NOMO-1 treated with DMSO at 0.1 percent for 48 hours (cell line): ENCODE measurements around the gene CDKAL1.
A peak's percentile ranks its signal among the peaks of the same experiment; 100 is the strongest.
"Not testable (repeated sequence)": the region's sequence is repeated elsewhere in the genome, so short reads cannot be mapped to it uniquely, and the experiment has no call there.

ENCODE experiments used
- DNase-seq: peaks from one replicate; lab custom pipeline; 2025; ENCODE audit not compliant: unreplicated experiment; lab: John Stamatoyannopoulos, UW

Gene CDKAL1

DNA sequence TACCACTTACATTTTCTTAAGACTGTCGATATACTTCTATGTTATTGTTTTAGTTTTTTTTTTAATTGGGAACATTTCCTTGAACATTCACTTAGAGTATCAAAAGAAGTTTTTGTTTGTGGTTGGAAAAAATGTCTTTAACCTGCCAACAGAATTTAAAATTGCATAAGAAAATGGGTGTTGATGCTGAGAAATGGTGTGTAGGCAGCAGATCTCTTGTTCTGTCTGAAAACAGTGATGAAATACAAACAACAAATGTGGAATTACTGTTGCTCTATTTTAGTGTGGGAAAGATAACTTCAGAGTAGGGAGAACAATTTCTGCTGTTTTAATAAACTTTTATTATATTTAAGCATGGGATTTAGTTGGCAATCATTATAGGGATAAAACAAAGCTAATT is 293.5 kb downstream of the CDKAL1 start:
- DNase-seq = no peak

GRCh38 chr6:20830576-20830975 is 296.3 kb downstream of the CDKAL1 start:
- no peak for DNase-seq

GRCh38 chr6:20831251-20831650 is 297.0 kb downstream of the CDKAL1 start:
- DNase-seq = not testable (repeated sequence)

- DNase-seq = no peak
Observed at GRCh38 chr6:20833881-20834515, 299.7 kb downstream of the CDKAL1 start.

- no peak for DNase-seq
Observed at GRCh38 chr6:20835315-20836010, 301.2 kb downstream of the CDKAL1 start.

DNA sequence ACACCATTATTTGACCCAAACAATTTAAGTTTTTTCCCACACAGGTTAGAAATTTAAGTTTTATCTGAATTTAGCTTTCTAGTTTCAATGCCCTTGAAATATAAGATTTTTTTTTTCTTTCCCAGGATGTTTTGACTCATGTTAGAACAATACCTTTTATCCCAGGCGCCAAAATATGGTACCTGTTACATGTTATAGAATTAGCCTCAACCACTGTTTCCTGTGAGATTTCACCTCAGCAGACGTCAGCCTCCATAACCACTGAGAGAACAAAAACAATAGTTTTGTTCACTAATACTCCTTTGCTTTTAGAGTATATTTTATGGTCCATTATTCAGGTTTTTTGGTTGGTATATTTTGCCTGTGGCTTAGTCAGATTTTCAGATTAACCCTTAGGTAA is 302.9 kb downstream of the CDKAL1 start:
- DNase-seq = no peak

GRCh38 chr6:20838113-20838512 is 303.9 kb downstream of the CDKAL1 start:
- no peak for DNase-seq

DNA sequence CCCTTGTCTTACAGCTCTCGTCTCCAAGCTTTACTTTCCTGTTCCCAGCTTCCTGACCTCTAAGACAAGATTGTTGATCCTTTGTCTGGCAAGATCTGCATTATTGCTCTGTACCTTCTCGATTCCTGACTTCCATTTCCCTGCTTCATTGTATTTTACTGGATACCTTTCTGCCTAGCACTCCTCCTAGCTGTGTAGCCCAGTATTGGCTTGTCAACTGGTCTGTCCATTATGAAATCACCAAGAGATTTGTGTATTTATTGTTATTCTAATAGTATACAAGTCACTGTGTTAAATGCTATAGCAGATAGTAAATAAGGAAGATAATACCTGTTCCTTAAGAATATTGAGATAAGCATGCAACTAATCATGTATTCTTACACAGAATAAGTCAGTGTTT is 305.4 kb downstream of the CDKAL1 start:
- DNase-seq = no peak

GRCh38 chr6:20840675-20841074 is 306.4 kb downstream of the CDKAL1 start:
- DNase-seq = no peak

DNA sequence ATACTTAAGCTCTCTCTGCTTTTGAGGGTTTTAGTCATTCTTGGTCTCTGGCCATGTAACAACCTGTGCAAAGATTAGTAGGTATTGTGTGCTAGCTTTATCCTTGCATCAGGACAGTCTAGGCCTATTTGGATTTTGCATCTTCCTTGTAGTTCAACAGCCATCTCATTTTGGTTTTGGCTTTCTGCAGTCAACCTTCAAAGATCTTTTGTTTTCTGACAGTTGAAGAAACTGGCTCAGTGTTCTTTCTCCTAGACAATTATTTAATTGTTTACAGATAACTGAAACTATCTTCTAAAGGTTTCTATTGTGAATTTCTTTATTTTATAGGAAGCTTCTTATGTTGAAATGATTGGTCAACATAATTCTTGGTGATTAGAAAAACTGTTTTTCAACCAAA is 307.5 kb downstream of the CDKAL1 start:
- no peak for DNase-seq

- DNase-seq = no peak
Observed at GRCh38 chr6:20845592-20845991, 311.3 kb downstream of the CDKAL1 start.

- DNase-seq = peak; percentile 82
Observed at GRCh38 chr6:20846602-20847028, 312.4 kb downstream of the CDKAL1 start.

DNA sequence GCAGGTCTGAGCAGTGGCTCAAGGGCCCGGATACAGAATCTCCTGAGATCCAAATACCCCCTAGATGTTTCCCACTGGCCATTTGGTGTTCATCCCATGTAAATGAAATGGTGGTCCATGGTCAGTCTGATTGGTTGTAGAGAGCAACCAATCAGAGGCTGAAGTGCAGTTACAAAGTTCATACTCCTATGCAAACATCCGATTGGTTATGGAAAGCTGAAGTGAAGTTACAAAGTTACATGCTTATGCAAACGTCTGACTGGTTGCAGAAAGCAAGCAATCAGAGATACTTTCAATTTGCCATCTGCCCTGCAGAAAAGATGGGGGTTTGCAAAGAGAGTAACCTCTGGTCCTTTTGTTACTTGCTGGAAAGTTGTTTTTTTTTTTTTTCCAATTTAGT is 313.6 kb downstream of the CDKAL1 start:
- DNase-seq = no peak

DNA sequence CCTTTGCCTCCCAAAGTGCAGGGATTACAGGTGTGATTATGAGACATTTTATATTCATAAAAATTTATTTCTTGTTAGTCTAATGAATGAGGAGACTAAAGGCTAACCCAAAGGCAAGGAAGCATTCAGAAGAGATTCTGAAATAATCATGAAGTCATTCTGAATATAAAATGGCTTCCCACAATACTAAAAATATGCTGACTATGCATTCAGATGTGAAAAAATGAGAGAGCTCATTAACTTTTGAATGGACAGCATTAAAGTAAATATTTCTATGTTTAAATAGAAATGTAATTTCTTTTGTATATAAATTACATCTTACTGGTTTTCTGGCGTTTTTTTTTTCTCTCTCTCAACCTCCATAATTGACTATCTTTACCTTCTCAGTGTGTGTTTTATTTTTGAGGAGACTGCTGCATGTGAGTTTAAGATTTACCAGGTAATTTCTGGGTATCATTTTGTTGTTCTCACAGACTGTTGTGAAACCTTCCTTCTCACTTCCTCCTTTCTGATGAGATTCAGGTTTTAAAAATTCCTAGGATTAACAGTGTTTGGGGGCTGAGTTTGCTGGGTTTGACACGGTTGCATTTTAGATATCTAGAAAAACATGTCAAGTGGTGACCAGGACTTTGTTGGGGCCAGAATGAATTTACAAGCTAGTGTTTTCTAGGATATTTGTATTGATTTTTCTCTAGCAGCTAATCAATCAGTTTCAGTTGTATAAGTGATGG is 316.6 kb downstream of the CDKAL1 start:
- no peak for DNase-seq

DNA sequence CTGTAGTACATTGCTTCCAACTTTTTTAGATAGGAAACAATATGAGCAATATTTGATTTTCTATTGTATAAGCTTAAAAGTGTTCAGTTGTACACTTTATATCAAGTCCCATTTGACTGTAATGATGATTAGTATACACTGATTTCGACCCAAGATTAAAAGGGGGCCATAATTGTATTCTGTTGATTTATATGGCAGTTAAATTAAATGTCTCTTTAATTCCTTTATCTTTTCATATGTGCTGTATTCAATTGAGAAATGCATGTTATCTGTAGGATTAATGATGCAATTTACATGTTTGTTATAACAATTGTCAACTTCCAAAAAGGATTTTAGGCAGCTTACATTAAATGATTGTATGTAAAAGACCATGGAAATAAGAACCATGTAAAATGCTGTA is 317.5 kb downstream of the CDKAL1 start:
- no peak for DNase-seq

DNA sequence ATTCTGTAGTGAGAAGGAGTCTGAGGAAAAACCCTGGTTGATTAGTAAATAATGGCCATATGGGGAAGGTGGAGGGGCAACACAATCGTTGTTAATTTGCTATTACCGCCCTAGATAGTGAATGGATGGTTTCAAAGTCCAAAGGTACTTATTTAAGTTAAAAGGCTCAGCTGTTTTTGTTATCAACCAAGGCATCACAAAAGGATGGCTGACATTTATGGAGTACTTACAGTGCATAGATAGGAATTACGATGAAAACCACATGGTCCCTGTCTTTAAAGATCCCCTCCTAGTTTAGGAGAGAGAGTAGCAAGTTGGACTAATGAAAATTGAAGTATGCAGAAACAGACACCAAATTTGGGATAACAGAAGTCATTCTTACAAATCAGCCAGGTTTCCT is 319.6 kb downstream of the CDKAL1 start:
- DNase-seq = no peak

GRCh38 chr6:20856681-20857288 is 322.5 kb downstream of the CDKAL1 start:
- DNase-seq = no peak

- no peak for DNase-seq
Observed at GRCh38 chr6:20861481-20861880, 327.2 kb downstream of the CDKAL1 start.

GRCh38 chr6:20866036-20866435 is 331.8 kb downstream of the CDKAL1 start:
- DNase-seq = no peak

DNA sequence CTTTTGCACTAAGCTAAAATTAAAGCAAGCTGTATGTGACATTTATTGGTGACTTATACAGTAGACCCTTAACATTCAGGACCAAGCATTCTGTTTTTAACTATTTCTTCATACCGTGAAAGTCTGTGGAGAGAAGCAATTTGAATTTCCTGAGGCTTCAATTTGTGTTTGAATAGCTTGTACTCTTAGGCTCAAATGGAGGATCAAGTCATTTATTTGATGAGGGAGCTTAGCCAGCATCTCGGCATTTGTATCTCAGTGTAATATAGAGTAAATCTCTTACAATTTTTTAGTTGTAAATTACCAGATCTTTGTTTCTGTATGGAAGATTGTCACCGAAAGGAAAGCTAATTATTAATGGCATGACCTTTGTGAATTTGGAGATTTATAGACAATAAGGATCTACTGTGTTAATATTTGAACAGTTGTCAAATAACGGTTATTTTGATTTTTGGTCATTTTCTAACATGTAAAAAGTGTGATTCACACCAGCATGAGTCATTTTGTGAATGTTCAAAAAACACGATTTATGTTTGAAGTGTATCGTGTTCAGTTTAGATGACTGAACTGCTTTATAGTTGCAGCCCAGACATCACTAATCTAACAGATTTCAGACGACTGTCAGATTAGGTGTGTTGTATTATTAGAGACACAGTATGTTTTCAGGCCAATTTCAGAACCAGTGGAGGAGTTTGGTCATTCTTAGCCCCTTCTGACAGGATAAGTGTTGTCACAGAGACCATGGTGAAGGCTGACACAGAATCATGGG is 332.9 kb downstream of the CDKAL1 start:
- DNase-seq = no peak
